ENCODE measurements around the gene RPS15. TPM values are rescaled to one million over a fixed set of nuclear protein-coding genes. Genes with fewer than 3 reads are reported as not detected.
A peak's percentile ranks its signal among the peaks of the same experiment; 100 is the strongest.

Gene RPS15
- total and polyA plus RNA-seq, 9 of the 15 experiments (the other 6 are each of a cell fraction or from before 2014, with no cell fraction given) = 605 to 2,791 (median 957) TPM

DNA sequence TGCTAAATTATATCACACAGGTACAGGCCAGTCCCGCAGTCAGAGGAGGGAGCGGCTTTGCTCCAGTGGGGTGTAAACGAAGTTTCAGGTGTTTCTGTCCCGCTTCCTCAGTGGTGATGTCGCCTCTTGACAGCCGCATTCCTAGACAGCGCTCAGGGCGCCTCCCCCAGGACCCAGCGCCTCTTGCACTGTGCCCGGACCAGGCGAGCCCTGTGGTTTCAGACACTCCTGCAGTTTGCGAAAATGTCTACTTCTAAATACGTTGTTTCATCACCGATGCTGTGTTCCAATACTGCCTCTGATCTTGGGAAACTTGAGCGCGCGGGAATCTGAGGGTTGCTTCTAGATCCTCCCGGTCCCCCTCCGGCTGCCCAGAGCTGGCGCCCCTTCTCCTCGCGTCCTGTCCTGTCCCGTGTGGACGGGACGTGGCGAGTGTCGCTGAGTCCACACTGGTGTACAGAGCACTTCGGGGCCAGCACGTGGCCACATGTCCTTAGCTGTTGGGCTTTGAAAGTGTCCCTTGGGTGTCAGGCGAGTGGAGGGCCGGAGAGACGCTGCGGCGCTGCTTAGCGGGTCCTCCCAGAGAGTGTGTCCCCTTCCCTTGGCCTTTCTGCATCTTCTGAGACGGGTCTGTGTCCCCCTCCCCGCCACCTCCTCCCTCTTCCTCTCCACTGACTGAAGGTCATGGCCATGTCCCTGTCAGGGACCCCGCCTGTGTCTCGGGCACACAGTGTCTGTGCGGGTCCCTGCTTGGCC lies 14.6 kb upstream of the RPS15 start:
- ATAC-seq (no peak), FAIRE-seq (no peak), DNase-seq (ENCODE audit: extremely low read depth in 1 of 4, low spot score in 3 of 4) (no peak)
- ChIA-PET CTCF (ENCODE audit: low intra/inter-chr PET ratio) (no interaction called here), POLR2A (interaction anchor here (1.4 to 2.4 kb wide), 2 partner anchors 10 kb away, joined by 5 to 6 read pairs; no protein-coding TSS in a partner anchor)
- Histone ChIP-seq H3K4me2 (ENCODE audit: insufficient read depth, low read length) (no peak overlapping the region), H3K27ac (ENCODE audit: extremely low read depth, low read depth, low read length) (no peak overlapping the region), H4K20me1 (replicated peaks; ENCODE audit: control insufficient read depth, insufficient read depth, low read length) (peaks cover 18% of the 10 kb centered on the region; the same call in 1 of the 2 replicates), H3K9ac (ENCODE audit: insufficient read depth in 1 of 2, low read depth in 2 of 2, low read length in 2 of 2) (no peak overlapping the region), H3K9me1 (ENCODE audit: control insufficient read depth, insufficient read depth, low read length) (peaks cover 4% of the 10 kb centered on the region), H3K79me2 (ENCODE audit: control insufficient read depth, insufficient read depth, low read length) (peaks cover 69% of the 10 kb centered on the region), H2AFZ (ENCODE audit: low read depth, low read length) (no peak overlapping the region), H3K4me1 (replicated peaks in 1 of 2; ENCODE audit: control insufficient read depth in 2 of 2, insufficient read depth in 2 of 2, low read length in 2 of 2) (peaks cover 0 to 40% of the 10 kb centered on the region in 2 experiments; a peak in 2 of 5 replicates), H3K4me3 (no peak overlapping the region), H3K36me3 (ENCODE audit: control insufficient read depth, insufficient read depth, low read length) (peaks cover 98% of the 10 kb centered on the region), H3K27me3 (ENCODE audit: control insufficient read depth in 2 of 2, insufficient read depth in 2 of 2, low read length in 2 of 2) (no peaks in the 10 kb centered on the region), H3K9me3 (replicated peaks; ENCODE audit: control insufficient read depth, insufficient read depth, low read depth, low read length) (no peaks in the 10 kb centered on the region)
- in situ Hi-C loops (cut with MboI) = no loop called here
- intact Hi-C loops (cut with micrococcal nuclease) = no loop called here
- WGBS (ENCODE audit: insufficient coverage, low coverage, missing lambda C conversion rate) = 95% methylated on average over 29 of the region's 40 CpGs
- no TSS peak for BruUV-seq (replicated peaks)
- TF ChIP-seq, protein P1, sequence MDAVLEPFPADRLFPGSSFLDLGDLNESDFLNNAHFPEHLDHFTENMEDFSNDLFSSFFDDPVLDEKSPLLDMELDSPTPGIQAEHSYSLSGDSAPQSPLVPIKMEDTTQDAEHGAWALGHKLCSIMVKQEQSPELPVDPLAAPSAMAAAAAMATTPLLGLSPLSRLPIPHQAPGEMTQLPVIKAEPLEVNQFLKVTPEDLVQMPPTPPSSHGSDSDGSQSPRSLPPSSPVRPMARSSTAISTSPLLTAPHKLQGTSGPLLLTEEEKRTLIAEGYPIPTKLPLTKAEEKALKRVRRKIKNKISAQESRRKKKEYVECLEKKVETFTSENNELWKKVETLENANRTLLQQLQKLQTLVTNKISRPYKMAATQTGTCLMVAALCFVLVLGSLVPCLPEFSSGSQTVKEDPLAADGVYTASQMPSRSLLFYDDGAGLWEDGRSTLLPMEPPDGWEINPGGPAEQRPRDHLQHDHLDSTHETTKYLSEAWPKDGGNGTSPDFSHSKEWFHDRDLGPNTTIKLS (IDR thresholded peaks at IDR 0.05; ENCODE audit: borderline replicate concordance, low read depth) = no peak
- peak; percentile 28 for TF ChIP-seq POLR2G (IDR thresholded peaks at IDR 0.05; ENCODE audit: low read depth, low read length)
- no peak for TF ChIP-seq C11orf30 (IDR thresholded peaks at IDR 0.05; ENCODE audit: low read depth)
- peak; percentile 61 for TF ChIP-seq RBM22 (IDR thresholded peaks at IDR 0.05; ENCODE audit: low read depth, low read length, poor library complexity, severe bottlenecking)
- no peak for TF ChIP-seq SRSF3 (IDR thresholded peaks at IDR 0.05; ENCODE audit: insufficient read depth, low read length)
- TF ChIP-seq, protein P2, sequence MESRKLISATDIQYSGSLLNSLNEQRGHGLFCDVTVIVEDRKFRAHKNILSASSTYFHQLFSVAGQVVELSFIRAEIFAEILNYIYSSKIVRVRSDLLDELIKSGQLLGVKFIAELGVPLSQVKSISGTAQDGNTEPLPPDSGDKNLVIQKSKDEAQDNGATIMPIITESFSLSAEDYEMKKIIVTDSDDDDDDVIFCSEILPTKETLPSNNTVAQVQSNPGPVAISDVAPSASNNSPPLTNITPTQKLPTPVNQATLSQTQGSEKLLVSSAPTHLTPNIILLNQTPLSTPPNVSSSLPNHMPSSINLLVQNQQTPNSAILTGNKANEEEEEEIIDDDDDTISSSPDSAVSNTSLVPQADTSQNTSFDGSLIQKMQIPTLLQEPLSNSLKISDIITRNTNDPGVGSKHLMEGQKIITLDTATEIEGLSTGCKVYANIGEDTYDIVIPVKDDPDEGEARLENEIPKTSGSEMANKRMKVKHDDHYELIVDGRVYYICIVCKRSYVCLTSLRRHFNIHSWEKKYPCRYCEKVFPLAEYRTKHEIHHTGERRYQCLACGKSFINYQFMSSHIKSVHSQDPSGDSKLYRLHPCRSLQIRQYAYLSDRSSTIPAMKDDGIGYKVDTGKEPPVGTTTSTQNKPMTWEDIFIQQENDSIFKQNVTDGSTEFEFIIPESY (CRISPR knock-in tag; IDR thresholded peaks at IDR 0.05) = peak; percentile 86
- TF ChIP-seq POLR2AphosphoS2 (IDR thresholded peaks at IDR 0.05; ENCODE audit: low read length) = no peak

All from K562 (cell line).